ENCODE data around the gene OR2M5. TPM values are rescaled to one million over a fixed set of nuclear protein-coding genes. Genes with fewer than 3 reads are reported as not detected.

Gene OR2M5, protein sequence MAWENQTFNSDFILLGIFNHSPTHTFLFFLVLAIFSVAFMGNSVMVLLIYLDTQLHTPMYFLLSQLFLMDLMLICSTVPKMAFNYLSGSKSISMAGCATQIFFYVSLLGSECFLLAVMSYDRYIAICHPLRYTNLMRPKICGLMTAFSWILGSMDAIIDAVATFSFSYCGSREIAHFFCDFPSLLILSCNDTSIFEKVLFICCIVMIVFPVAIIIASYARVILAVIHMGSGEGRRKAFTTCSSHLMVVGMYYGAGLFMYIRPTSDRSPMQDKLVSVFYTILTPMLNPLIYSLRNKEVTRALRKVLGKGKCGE
- polyA plus RNA-seq (ENCODE audit: insufficient read length in 4 of 4), result not detected

- DNase-seq (ENCODE audit: low read depth in 4 of 4, low spot score in 3 of 4), result no peak
Observed at GRCh38 chr1:248144513-248145198, at the start of gene OR2M5. Gene OR2M5 (plus strand): TSS chr1:248145148. CDS start chr1:248145148, 0 bp downstream.

DNA sequence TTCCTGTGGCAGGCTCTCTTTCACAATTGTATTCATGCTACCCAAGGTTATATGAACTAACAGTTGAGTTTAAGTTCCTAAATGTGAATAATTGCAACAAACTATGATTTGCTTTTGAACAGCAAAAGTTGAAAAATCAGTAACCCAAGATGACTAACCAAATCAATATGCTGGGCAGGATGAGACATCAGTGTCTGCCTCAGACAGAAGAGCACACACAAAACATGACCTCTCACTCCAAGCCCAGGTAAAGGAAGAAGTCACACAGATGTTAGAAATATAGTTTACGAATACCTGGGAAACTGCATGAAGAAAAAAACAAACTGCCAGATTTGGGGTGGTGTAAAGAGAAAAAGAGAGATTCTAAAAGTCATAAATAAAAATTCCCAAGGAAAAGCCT, 46.4 kb upstream of the OR2M5 start:
- DNase-seq (ENCODE audit: low read depth in 4 of 4, low spot score in 3 of 4), result no peak

- no peak for DNase-seq (ENCODE audit: low read depth in 4 of 4, low spot score in 3 of 4)
Observed at GRCh38 chr1:248102847-248103246, 42.1 kb upstream of the OR2M5 start.

DNA sequence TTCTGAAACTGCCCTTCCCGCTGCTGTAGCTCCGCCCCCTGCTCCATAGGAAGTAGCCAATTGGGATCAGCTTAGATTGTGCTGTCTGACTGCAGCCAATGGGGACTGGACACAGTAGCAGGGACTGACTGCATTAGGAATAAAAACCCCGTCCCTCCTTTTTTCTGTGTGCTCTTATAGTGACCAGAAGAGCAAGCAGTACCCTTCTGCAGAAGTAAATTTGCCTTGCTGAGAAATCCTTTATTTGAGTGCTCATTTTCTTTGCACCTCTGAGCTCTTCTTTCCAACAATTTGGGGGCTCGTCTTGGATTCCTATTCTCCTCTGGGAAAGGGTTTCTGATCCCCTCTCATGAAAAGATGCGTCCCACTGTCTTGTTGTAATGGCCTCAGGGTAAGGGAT, 33.8 kb upstream of the OR2M5 start:
- no peak for DNase-seq (ENCODE audit: low read depth in 4 of 4, low spot score in 3 of 4)

GRCh38 chr1:248114890-248115289, 30.1 kb upstream of the OR2M5 start:
- DNase-seq (ENCODE audit: low read depth in 4 of 4, low spot score in 3 of 4), result no peak

- DNase-seq (ENCODE audit: low read depth in 4 of 4, low spot score in 3 of 4), result no peak
Observed at GRCh38 chr1:248127653-248128052, 17.3 kb upstream of the OR2M5 start.

- no peak for DNase-seq (ENCODE audit: low read depth in 4 of 4, low spot score in 3 of 4)
Observed at GRCh38 chr1:248136811-248137210, 8.1 kb upstream of the OR2M5 start.

GRCh38 chr1:248140846-248141245, 4.1 kb upstream of the OR2M5 start:
- DNase-seq (ENCODE audit: low read depth in 4 of 4, low spot score in 3 of 4), result no peak

- no peak for DNase-seq (ENCODE audit: low read depth in 4 of 4, low spot score in 3 of 4)
Observed at GRCh38 chr1:248143311-248143710, 1.6 kb upstream of the OR2M5 start.

DNA sequence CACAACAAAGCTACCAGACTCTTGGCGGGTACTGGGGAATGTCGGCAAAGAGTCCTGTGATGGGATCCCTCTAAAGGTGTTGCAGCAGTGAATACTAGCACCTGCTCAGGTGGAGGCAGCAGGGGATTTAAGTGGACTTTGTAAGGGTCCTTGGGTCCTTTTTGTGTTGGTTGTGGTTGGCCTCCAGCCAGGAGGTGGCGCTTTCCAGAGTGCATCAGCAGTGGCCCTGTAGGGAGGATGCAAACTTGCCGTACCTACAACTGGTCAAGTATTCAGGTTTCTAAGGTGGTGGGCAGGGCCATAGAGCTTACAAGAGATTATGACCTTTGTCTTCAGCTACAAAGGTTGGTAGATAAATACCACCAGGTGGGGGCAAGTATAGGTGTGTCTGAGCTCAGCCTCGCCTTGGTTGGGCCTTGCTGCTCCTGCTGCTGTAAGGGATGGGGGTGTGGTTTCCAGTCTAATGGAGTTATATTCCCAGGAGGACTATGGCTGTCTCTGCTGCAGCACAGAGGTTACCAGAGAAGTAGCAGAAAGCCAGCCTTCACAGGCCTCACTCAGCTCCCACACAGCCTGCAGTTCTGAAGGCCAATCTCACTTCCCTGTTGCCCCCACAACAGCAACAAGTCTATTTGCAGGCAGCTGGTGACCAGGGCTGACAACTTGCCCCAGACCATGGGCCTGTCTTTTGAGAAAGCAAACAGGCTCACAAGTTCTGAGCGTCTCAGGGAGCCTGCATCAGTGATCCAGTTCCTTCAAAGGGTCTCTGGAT, 7.3 kb downstream of the OR2M5 start:
- no peak for DNase-seq (ENCODE audit: low read depth in 4 of 4, low spot score in 3 of 4)

- no peak for DNase-seq (ENCODE audit: low read depth in 4 of 4, low spot score in 3 of 4)
Observed at GRCh38 chr1:248155927-248156326, 11.0 kb downstream of the OR2M5 start.

GRCh38 chr1:248158758-248159157, 13.8 kb downstream of the OR2M5 start:
- DNase-seq (ENCODE audit: low read depth in 4 of 4, low spot score in 3 of 4), result no peak

DNA sequence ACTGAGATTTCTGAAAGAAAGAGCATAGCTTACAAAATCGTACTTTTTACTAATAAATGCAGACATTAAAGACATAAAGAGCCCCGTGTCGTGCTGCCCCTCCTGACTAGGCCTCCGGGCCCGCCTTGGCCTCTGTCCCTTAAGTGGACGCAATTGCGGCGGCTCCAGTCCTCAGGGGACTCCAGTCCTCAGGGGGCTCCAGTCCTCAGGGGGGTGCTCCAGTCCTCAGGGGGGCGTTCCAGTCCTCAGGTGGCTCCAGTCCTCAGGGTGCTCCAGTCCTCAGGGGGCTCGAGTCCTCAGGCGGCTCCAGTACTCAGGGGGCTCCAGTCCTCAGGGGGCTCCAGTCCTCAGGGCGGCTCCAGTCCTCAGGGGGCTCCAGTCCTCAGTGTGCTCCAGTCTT, 19.1 kb downstream of the OR2M5 start:
- DNase-seq (ENCODE audit: low read depth in 4 of 4, low spot score in 3 of 4), result no peak

DNA sequence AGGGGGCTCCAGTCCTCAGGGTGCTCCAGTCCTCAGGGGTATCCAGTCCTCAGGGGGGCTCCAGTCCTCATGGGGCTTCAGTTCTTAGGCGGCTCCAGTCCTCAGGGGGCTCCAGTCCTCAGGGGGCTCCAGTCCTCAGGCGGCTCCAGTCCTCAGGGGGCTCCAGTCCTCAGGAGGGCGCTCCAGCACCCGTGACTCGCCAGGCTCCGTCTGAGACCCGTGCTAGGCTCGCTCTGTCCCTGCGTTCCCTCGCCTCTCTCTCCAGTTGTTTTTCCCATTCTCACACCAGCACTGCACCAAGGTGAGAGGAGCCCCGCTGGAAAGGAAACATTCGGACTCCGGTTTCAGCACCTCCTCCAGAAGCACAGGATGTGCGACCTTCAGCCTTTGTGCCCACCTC, 20.2 kb downstream of the OR2M5 start:
- no peak for DNase-seq (ENCODE audit: low read depth in 4 of 4, low spot score in 3 of 4)

DNA sequence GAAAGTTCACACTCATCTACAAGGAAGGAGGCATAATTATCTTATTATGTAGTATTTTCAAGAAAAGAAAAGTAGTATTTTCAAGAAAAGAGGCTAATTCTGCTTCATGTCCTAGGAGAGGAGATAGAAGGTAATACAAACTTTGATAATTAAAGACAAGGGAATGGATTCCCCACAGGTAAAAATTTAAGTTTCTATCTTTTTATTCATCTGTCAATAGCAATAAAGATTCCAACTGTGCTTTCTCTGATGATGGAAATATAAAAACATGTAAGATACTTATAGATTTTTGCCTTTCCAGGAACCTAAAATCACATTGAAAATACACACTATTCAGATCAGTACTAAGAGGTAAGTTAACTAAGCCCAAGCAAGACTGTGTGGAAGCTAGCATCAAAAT, 29.6 kb downstream of the OR2M5 start, which contains the start of gene OR2M2:
TSS of gene OR2M2 (plus strand) at position 301 of the 400 bp plus-strand sequence. CDS start 5,165 bp downstream, outside the sequence.
- no peak for DNase-seq (ENCODE audit: low read depth in 4 of 4, low spot score in 3 of 4)

- DNase-seq (ENCODE audit: low read depth in 4 of 4, low spot score in 3 of 4), result no peak
Observed at GRCh38 chr1:248183996-248184395, 39.0 kb downstream of the OR2M5 start.

DNA sequence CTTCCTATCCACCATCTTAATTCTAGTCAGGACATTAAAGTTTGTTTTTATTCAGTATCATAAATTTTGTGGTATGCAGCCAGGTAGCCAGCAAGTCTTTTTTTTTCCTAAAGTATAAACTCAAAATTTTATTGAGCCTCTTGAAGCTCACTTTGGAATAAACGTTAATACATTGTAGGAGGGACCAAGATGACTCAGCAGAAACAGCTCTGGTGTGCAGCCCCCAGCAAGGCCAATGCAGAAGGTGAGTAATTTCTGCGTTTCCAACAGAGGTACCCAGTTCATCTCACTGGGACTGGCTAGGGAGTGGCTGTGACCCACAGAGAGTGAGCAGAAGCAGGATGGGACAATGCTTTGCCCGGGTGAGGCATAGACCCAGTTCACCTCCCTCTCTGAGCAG, 42.4 kb downstream of the OR2M5 start:
- DNase-seq (ENCODE audit: low read depth in 4 of 4, low spot score in 3 of 4), result no peak

DNA sequence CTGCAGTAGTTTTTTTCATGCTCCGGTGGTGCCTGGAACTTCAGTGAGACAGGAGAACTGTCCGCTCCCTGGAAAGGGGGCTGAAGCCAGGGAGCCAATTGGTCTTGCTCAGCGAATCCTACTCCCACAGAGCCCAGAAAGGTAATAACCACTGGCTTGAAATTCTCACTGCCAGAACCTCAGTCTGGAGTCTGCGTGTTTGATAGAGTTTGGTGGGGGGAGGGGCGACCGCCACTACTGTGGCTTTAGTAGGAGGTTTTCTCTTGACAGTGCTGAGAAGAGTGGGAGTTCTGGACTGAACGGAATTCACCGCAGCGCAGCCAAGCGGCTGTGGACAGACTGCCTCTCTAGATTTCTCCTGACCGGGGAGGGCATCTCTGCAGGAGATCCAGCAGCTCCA, 44.1 kb downstream of the OR2M5 start:
- peak in 1 of 4 donors; percentile 6 for DNase-seq (ENCODE audit: low read depth in 4 of 4, low spot score in 3 of 4)

DNA sequence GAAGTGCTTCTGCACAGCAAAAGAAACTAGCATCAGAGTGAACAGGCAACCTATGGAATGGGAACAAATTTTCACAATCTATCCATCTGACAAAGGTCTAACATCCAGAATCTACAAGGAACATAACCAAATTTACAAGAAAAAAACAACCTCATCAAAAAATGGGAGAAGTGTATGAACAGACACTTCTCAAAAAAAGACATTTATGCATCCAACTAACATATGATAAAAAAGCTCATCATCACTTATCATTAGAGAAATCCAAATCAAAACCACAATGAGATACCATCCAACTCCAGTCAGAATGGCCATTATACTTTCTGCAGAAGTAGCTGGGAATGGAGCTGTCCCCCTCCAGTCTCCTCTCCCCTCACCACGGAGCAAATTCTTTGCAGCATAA, 49.2 kb downstream of the OR2M5 start:
- no peak for DNase-seq (ENCODE audit: low read depth in 4 of 4, low spot score in 3 of 4)
